ENCODE measurements around the gene DUOXA1. TPM values are rescaled to one million over a fixed set of nuclear protein-coding genes. Genes with fewer than 3 reads are reported as not detected.

DUOXA1 gene
- total and polyA plus RNA-seq, 2 donors (not counting 1 experiment from before 2014, with no cell fraction given) = 0.03 to 0.74 TPM

- Histone ChIP-seq H3K27me3 (replicated peaks in 1 of 4; ENCODE audit: control extremely low read depth in 1 of 4, control insufficient read depth in 3 of 4, insufficient read depth in 4 of 4, low read length in 3 of 4) (peaks cover 0 to 5% (median 2%) of the 10 kb centered on the region in 4 experiments), H3K4me2 (replicated peaks; ENCODE audit: low read depth, low read length, poor library complexity, severe bottlenecking) (no peak overlapping the region), H4K20me1 (ENCODE audit: control insufficient read depth, insufficient read depth, low read length, poor library complexity, severe bottlenecking) (no peaks in the 10 kb centered on the region), H3K79me2 (ENCODE audit: control insufficient read depth, insufficient read depth, low read length) (no peaks in the 10 kb centered on the region), H2AFZ (ENCODE audit: insufficient read depth, low read depth, low read length, poor library complexity, severe bottlenecking) (no peak overlapping the region), H3K36me3 (replicated peaks in 1 of 2; ENCODE audit: control extremely low read depth in 1 of 2, control insufficient read depth in 1 of 2, extremely low read depth in 1 of 2, insufficient read depth in 2 of 2, low read length in 1 of 2) (no peaks in the 10 kb centered on the region), H3K9me3 (ENCODE audit: control extremely low read depth in 1 of 3, control insufficient read depth in 2 of 3, insufficient read depth in 1 of 3, low read length in 2 of 3) (no peaks in the 10 kb centered on the region), H3K4me3 (ENCODE audit: control extremely low read depth in 1 of 5, extremely low read depth in 1 of 5, insufficient read depth in 1 of 5, low read depth in 2 of 5, low read length in 4 of 5) (no peak overlapping the region), H3K27ac (ENCODE audit: low read length in 2 of 2) (no peak overlapping the region), H3K9ac (ENCODE audit: low read length) (no peak overlapping the region), H3K4me1 (ENCODE audit: control insufficient read depth in 2 of 2, insufficient read depth in 2 of 2, low read length in 2 of 2) (no peaks in the 10 kb centered on the region)
- 86% methylated on average over 8 of the region's 9 CpGs for WGBS (ENCODE audit: insufficient coverage)
- Mint-ChIP-seq H3K27me3 (peaks cover 29% of the 10 kb centered on the region), H3K9me3 (ENCODE audit: insufficient read depth) (no peaks in the 10 kb centered on the region), H3K27ac (no peak overlapping the region), H3K4me3 (no peak overlapping the region), H3K4me1 (no peaks in the 10 kb centered on the region)
- DNase-seq = no peak
- ChIA-PET POLR2A (no interaction called here), CTCF (no interaction called here)
- no peak for ATAC-seq (ENCODE audit: low read depth)
- TF ChIP-seq EZH2 (IDR thresholded peaks at IDR 0.05; ENCODE audit: borderline replicate concordance, insufficient read depth, low read depth, low read length, poor library complexity, severe bottlenecking) = no peak
- TF ChIP-seq CTCF (IDR thresholded peaks at IDR 0.05) = no peak
- intact Hi-C loops (cut with micrococcal nuclease) = no loop called here
Observed at GRCh38 chr15:45094358-45094730, 35.3 kb downstream of the DUOXA1 start.

- 93% methylated on average over 7 of the region's 11 CpGs for WGBS (ENCODE audit: insufficient coverage)
- Mint-ChIP-seq H3K27ac (no peak overlapping the region), H3K4me3 (no peak overlapping the region), H3K9me3 (ENCODE audit: insufficient read depth) (no peaks in the 10 kb centered on the region), H3K4me1 (no peaks in the 10 kb centered on the region), H3K27me3 (peaks cover 29% of the 10 kb centered on the region)
- no peak overlapping the region for H3K4me3 ChIP-seq (ENCODE audit: control extremely low read depth in 1 of 5, extremely low read depth in 1 of 5, insufficient read depth in 1 of 5, low read depth in 2 of 5, low read length in 4 of 5)
- intact Hi-C loops (cut with micrococcal nuclease) = no loop called here
- no peaks in the 10 kb centered on the region for H3K79me2 ChIP-seq (ENCODE audit: control insufficient read depth, insufficient read depth, low read length)
- H3K9me3 ChIP-seq (ENCODE audit: control extremely low read depth in 1 of 3, control insufficient read depth in 2 of 3, insufficient read depth in 1 of 3, low read length in 2 of 3) = no peaks in the 10 kb centered on the region
- H3K4me2 ChIP-seq (replicated peaks; ENCODE audit: low read depth, low read length, poor library complexity, severe bottlenecking) = no peak overlapping the region
- no peak overlapping the region for H3K9ac ChIP-seq (ENCODE audit: low read length)
- ChIA-PET CTCF (no interaction called here), POLR2A (no interaction called here)
- no peaks in the 10 kb centered on the region for H4K20me1 ChIP-seq (ENCODE audit: control insufficient read depth, insufficient read depth, low read length, poor library complexity, severe bottlenecking)
- DNase-seq (no peak), ATAC-seq (ENCODE audit: low read depth) (no peak)
- H3K4me1 ChIP-seq (ENCODE audit: control insufficient read depth in 2 of 2, insufficient read depth in 2 of 2, low read length in 2 of 2) = no peaks in the 10 kb centered on the region
- no peaks in the 10 kb centered on the region for H3K36me3 ChIP-seq (replicated peaks in 1 of 2; ENCODE audit: control extremely low read depth in 1 of 2, control insufficient read depth in 1 of 2, extremely low read depth in 1 of 2, insufficient read depth in 2 of 2, low read length in 1 of 2)
- H3K27ac ChIP-seq (ENCODE audit: low read length in 2 of 2) = no peak overlapping the region
- peaks cover 0 to 5% (median 4%) of the 10 kb centered on the region in 4 experiments for H3K27me3 ChIP-seq (replicated peaks in 1 of 4; ENCODE audit: control extremely low read depth in 1 of 4, control insufficient read depth in 3 of 4, insufficient read depth in 4 of 4, low read length in 3 of 4)
- TF ChIP-seq EZH2 (IDR thresholded peaks at IDR 0.05; ENCODE audit: borderline replicate concordance, insufficient read depth, low read depth, low read length, poor library complexity, severe bottlenecking) = no peak
- TF ChIP-seq CTCF (IDR thresholded peaks at IDR 0.05) = no peak
- H2AFZ ChIP-seq (ENCODE audit: insufficient read depth, low read depth, low read length, poor library complexity, severe bottlenecking) = no peak overlapping the region
Observed at GRCh38 chr15:45093622-45094357, 35.9 kb downstream of the DUOXA1 start.
